HG03521 (cell line): ENCODE results near the gene CCHCR1.
"Not testable (repeated sequence)": the region's sequence is repeated elsewhere in the genome, so short reads cannot be mapped to it uniquely, and the experiment has no call there.

ENCODE experiments used
- ATAC-seq: cut with Tn5 transposase; IDR thresholded peaks from one replicate; pipeline ENCODE4 v1.9.1; 2021; ENCODE audit warnings: mild to moderate bottlenecking, moderate library complexity; ENCODE audit not compliant: unreplicated experiment

CCHCR1 gene

DNA sequence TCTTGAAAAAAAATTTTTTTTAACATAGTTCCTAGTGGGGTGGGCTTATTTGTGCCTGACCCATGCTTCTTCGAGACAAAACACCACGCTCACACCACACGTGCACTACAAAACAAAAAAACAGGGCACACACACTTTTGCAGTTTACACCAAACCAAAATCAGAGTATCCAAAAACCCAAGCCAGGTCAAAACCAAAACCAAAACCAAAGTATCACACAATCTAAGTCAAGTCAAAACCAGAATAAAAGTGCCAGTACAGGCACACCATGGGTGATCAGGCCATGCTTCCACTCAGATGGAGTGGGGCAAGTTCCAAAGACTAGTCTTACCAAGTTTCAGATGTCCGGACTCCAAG lies 28.1 kb upstream of the CCHCR1 start:
- not testable (repeated sequence) for ATAC-seq

- ATAC-seq = not testable (repeated sequence)
Observed at GRCh38 chr6:31183859-31184258, 26.3 kb upstream of the CCHCR1 start.

GRCh38 chr6:31183287-31183686 lies 25.7 kb upstream of the CCHCR1 start:
- ATAC-seq = not testable (repeated sequence)

DNA sequence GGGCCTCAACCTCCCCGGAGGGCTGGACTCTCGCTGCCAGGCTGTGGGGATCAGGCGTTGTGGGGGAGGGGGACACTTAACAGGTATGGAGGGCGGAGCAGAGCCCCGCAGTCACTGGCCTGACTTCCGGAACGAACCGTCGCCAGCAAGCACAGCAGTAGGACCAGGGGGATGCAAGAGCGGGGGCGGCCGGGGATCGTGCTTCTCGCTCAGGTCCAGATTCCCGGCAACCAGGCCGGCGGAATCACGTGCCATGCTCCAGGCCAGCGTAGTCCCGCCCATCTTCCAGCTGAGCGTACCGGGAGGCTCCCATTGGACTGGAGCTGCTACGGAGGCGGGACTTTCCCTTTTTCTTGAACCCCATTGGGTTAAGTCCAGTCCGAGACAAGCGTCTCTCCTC lies 22.9 kb upstream of the CCHCR1 start:
- no peak for ATAC-seq

DNA sequence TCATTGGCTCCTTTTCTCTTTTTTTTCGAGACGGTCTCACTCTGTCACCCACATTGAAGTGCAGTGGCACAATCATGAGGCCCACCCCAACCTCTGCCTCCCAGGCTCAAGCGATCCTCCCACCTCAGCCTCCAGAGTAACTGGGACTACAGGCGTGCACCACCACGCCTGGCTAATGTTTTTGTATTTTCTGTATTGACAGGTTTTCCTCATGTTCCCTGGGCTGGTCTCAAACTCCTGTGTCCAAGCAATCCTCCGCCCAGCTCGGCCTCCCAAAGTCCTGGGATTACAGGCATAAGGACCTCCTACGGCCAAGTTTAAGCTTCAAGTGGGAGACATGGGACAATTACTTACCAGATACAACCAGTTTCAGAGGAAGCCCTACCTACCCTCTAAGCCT lies 22.3 kb upstream of the CCHCR1 start:
- no peak for ATAC-seq

- ATAC-seq = no peak
Observed at GRCh38 chr6:31179042-31179386, 21.4 kb upstream of the CCHCR1 start.

- ATAC-seq = no peak
Observed at GRCh38 chr6:31178143-31179041, 20.8 kb upstream of the CCHCR1 start.

DNA sequence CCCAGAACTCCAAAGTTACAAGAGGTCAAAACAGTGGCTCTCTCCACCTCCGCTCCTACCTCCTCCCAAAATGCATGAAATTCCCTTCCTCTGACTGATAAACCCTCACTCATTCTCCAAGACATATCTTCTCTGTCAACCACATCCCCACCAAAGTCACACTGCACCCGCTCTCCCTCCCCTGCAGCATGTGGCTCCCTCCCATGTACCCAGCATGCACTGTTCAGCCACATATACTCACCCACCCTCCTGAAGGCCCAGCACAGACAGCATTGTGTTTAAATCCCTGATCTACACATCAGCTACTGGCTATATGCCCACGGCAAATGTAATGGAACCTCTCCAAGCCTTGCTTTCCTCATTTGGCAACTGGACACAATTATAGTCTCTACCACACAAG lies 18.4 kb upstream of the CCHCR1 start:
- ATAC-seq = no peak

GRCh38 chr6:31174378-31174777 lies 16.8 kb upstream of the CCHCR1 start:
- ATAC-seq = no peak

- ATAC-seq = no peak
Observed at GRCh38 chr6:31173406-31173805, 15.8 kb upstream of the CCHCR1 start.

- no peak for ATAC-seq
Observed at GRCh38 chr6:31172973-31173384, 15.4 kb upstream of the CCHCR1 start.

DNA sequence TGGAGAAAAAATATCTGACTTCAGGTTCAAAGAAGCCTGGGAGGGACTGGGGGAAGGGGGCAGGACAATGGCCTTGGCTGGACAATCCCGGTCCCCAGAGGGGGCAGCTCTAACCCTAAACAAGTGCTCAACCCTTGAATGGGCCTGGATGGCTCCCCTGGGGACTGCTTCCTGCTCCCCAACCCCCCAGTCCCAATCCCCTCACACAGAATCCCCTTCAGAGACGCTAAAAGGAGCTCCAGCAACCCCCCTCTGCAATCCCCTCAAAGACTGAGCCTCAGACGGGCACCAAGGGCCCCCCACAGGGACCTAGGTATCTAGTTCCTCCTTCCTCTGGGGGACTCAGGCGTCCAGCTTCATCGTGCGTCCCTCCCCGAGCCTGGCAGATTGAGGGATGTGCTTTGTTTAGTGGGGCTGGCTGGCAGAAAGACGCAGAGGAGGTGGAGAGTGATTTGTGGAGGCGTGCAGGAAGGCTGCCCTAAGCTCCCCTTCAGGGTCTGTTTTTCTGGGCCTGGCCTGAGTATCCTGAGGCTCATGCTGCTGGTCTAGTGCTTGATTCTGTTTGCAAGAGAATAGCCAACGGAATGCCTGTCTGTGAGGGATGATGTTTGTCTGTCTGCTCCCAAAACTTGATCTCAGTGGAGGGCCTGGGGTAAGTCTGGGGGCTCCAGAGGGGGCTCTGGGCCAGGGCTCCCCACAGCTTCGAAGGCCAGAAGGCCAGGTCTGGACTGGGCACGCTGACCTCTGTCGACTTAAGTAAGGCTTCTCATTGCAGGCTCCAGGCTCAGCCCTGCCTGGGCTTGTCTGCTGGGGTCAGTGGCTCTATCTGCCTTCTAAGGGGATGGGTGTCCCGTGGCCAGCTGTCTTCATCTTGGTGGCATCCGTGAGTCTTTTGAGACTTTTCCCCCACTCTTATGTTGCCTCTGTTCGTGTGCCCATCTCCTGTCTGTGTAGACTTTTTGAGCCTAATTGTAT lies 14.6 kb upstream of the CCHCR1 start:
- ATAC-seq = no peak

- no peak for ATAC-seq
Observed at GRCh38 chr6:31170987-31171671, 13.5 kb upstream of the CCHCR1 start.

DNA sequence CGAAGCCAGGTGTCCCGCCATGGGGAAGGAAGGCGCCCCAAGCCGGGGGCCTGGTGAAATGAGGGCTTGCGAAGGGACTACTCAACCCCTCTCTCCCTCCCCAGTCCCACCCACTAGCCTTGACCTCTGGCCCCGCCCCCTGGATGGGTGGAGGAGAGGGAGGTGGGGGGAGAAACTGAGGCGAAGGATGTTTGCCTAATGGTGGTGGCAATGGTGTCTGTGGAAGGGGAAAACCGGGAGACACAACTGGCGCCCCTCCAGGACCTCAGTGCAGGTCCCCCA lies 12.9 kb upstream of the CCHCR1 start, which contains the start of gene POU5F1:
Gene POU5F1 (minus strand): TSS at position 83 of the 282 bp plus-strand sequence. CDS start 62 bp downstream, at position 21.
- ATAC-seq = no peak

DNA sequence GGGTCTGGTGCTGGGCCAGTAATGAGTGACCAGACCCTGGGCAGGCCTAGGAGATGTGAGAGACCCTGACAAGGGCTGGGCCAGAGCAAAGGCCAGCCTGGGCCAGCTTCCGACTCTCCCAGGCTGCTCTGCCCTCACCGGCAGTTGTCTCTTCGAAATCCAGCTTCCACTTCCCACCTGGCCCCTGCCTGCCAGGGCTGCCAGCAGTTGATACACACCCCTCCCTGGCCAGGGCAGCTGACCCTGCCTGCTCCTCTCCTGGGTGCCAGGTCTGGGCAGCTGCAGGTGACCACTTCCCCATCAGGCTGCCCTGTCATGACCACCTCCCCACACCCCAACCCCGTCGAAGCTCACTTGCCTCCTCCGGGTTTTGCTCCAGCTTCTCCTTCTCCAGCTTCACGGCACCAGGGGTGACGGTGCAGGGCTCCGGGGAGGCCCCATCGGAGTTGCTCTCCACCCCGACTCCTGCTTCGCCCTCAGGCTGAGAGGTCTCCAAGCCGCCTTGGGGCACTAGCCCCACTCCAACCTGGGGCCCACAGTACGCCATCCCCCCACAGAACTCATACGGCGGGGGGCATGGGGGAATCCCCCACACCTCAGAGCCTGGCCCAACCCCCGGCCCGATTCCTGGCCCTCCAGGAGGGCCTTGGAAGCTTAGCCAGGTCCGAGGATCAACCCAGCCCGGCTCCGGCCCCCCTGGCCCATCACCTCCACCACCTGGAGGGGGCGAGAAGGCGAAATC lies 12.4 kb upstream of the CCHCR1 start:
- not testable (repeated sequence) for ATAC-seq

DNA sequence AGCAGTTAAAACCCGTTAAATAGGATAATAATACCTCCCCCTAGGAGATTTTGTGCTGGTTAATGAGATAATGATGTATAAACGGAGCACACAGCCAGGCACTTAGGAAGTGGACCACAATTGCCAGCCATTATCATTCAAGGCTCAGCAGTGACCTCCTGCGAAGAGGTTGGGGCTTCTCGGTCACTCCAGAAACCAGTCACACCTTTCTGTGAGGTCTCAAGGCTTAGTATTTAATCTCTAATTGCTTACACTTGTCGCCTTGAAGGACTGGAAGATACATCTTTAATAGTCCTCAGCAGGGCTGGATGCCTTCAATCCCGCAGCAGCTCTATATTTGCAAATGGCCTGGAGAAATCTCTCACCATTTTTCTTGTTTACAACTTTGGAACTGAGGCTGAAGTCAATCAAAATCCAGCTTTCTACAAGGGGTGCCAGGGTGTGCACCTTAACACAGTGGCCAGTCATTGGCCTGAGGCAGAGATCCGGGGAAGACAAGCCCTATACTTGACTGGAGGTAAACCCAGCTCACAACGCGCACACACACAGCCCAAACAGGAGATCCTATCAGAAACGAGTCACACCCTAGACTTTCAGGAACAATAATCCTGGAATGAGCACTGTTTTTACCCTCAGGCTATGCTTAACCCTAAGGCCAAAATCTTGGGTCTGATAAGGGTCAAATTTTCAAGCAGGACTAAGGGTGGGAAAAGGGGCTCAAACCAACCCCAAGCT lies 11.7 kb upstream of the CCHCR1 start:
- no peak for ATAC-seq

DNA sequence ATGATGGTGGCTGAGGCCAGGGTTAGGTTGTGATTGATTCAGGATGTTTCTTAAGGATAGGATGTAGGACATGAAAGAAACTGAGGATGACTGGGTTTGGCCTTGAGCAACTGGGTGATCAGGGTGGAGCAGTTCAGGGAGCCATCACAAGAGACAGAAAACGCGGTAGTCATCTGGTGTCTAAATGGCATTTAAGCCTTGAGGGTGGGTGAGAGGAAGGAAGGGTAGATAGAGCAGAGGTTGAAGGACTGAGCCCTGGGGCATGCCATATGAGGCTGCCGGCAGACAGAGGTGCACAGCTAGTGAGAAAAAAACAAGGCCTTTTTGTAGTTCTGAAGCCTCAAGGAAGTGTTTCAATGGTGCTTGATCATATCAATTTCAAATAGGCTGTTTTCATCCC lies 11.0 kb upstream of the CCHCR1 start:
- ATAC-seq = no peak

DNA sequence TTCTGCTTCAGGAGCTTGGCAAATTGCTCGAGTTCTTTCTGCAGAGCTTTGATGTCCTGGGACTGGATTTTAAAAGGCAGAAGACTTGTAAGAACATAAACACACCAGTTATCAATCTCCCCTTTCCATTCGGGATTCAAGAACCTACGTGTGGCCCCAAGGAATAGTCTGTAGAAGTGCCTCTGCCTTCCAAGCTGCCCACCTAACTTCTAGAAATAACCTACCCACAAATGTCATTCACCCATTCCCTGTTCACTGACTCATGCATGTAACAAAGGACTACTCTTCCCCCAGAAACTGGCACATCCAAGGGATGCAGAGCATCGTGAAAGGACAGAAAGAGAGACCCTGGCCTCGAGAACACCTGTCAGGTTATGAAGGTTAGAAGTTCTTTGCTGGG lies 8.4 kb upstream of the CCHCR1 start:
- no peak for ATAC-seq

- ATAC-seq = peak; percentile 72
Observed at GRCh38 chr6:31165064-31165832, 7.6 kb upstream of the CCHCR1 start.
